ENCODE measurements around the gene ATP2B3. TPM values are rescaled to one million over a fixed set of nuclear protein-coding genes. Genes with fewer than 3 reads are reported as not detected.

The ATP2B3 gene
- total and polyA plus RNA-seq, 2 experiments from 2014 or later: 0.17 TPM; not detected in 1

DNA sequence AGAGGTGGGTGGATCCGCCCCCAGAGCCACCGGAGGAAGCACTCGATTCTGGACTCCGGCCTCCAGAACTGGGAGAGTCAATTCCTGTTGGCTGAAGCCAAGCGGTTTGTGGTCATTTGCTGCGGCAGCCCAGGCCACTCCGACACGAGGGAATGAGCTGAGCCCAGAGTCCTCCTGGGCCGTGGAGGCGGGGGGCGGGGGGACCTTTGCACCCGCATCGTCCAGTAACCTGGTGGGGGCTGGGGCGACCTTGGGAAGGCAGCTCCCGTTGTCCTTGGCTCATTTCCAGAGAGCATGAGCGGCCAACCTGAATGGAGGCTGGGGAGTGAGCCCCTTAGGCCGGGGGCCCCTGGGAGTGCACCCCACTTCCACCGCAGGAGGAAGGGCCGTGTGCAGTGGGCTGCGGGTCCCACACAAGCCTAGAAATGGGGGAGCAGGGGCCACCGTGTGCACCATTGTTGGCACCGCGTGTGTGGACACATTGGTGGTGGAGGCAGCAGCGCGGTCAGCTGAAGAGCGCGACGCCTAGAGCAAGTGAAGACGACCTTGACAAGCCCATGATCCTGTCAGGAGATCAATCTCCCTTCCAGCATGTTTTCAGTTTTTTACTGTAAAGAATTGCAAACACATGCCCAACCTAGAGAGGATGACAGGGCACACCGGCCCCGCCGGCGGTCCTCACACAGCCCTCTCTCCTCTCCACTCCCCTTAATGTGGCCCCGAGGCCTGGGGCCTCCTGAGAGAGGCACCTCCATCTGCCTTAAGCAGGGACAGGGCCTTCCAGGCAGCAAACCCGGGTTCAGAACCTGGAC lies 109.6 kb downstream of the ATP2B3 start (continued):
- TF ChIP-seq POLR2AphosphoS5 (IDR thresholded peaks at IDR 0.05; ENCODE audit: low read depth) (no peak), EZH2 (IDR thresholded peaks at IDR 0.05; ENCODE audit: low read depth, unreplicated experiment) (no peak), ZNF114 (CRISPR knock-in tag; IDR thresholded peaks at IDR 0.05) (no peak), JUNB (IDR thresholded peaks at IDR 0.05; ENCODE audit: unreplicated experiment) (no peak), CREB1 (CRISPR knock-in tag; IDR thresholded peaks at IDR 0.05; ENCODE audit: low read depth) (no peak), ZNF331 (CRISPR knock-in tag; IDR thresholded peaks at IDR 0.05; ENCODE audit: low read depth) (no peak)
- TF ChIP-seq, protein P1, sequence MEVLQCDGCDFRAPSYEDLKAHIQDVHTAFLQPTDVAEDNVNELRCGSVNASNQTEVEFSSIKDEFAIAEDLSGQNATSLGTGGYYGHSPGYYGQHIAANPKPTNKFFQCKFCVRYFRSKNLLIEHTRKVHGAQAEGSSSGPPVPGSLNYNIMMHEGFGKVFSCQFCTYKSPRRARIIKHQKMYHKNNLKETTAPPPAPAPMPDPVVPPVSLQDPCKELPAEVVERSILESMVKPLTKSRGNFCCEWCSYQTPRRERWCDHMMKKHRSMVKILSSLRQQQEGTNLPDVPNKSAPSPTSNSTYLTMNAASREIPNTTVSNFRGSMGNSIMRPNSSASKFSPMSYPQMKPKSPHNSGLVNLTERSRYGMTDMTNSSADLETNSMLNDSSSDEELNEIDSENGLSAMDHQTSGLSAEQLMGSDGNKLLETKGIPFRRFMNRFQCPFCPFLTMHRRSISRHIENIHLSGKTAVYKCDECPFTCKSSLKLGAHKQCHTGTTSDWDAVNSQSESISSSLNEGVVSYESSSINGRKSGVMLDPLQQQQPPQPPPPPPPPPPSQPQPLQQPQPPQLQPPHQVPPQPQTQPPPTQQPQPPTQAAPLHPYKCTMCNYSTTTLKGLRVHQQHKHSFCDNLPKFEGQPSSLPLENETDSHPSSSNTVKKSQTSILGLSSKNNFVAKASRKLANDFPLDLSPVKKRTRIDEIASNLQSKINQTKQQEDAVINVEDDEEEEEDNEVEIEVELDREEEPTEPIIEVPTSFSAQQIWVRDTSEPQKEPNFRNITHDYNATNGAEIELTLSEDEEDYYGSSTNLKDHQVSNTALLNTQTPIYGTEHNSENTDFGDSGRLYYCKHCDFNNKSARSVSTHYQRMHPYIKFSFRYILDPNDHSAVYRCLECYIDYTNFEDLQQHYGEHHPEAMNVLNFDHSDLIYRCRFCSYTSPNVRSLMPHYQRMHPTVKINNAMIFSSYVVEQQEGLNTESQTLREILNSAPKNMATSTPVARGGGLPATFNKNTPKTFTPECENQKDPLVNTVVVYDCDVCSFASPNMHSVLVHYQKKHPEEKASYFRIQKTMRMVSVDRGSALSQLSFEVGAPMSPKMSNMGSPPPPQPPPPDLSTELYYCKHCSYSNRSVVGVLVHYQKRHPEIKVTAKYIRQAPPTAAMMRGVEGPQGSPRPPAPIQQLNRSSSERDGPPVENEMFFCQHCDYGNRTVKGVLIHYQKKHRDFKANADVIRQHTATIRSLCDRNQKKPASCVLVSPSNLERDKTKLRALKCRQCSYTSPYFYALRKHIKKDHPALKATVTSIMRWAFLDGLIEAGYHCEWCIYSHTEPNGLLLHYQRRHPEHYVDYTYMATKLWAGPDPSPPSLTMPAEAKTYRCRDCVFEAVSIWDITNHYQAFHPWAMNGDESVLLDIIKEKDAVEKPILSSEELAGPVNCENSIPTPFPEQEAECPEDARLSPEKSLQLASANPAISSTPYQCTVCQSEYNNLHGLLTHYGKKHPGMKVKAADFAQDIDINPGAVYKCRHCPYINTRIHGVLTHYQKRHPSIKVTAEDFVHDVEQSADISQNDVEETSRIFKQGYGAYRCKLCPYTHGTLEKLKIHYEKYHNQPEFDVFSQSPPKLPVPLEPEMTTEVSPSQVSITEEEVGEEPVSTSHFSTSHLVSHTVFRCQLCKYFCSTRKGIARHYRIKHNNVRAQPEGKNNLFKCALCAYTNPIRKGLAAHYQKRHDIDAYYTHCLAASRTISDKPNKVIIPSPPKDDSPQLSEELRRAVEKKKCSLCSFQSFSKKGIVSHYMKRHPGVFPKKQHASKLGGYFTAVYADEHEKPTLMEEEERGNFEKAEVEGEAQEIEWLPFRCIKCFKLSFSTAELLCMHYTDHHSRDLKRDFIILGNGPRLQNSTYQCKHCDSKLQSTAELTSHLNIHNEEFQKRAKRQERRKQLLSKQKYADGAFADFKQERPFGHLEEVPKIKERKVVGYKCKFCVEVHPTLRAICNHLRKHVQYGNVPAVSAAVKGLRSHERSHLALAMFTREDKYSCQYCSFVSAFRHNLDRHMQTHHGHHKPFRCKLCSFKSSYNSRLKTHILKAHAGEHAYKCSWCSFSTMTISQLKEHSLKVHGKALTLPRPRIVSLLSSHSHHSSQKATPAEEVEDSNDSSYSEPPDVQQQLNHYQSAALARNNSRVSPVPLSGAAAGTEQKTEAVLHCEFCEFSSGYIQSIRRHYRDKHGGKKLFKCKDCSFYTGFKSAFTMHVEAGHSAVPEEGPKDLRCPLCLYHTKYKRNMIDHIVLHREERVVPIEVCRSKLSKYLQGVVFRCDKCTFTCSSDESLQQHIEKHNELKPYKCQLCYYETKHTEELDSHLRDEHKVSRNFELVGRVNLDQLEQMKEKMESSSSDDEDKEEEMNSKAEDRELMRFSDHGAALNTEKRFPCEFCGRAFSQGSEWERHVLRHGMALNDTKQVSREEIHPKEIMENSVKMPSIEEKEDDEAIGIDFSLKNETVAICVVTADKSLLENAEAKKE (CRISPR knock-in tag; IDR thresholded peaks at IDR 0.05): no peak

GRCh38 chrX:153627675-153628111 lies 110.3 kb downstream of the ATP2B3 start:
- no peak overlapping the region for H3K4me2 ChIP-seq
- Mint-ChIP-seq H3K4me3 (no peak overlapping the region), H3K4me1 (peaks cover 2% of the 10 kb centered on the region; the same call in 1 of the 3 replicates), H3K9me3 (no peaks in the 10 kb centered on the region), H3K27ac (no peak overlapping the region), H3K27me3 (ENCODE audit: insufficient read depth, low read depth, poor library complexity) (peaks cover 2% of the 10 kb centered on the region), H3K36me3 (ENCODE audit: low read depth) (no peaks in the 10 kb centered on the region)
- H3K27me3 ChIP-seq (ENCODE audit: insufficient read depth): no peaks in the 10 kb centered on the region
- no peak overlapping the region for H3K27ac ChIP-seq (ENCODE audit: low read depth)
- no peak overlapping the region for H3K4me3 ChIP-seq
- no peak overlapping the region for H2AFZ ChIP-seq
- H3K79me2 ChIP-seq (replicated peaks; ENCODE audit: insufficient read depth): no peaks in the 10 kb centered on the region
- DNase-seq (ENCODE audit: low spot score) (no peak), ATAC-seq (no peak; the same call in 2 of the 3 replicates)
- no peaks in the 10 kb centered on the region for H3K9me2 ChIP-seq (ENCODE audit: insufficient read depth)
- no peaks in the 10 kb centered on the region for H3F3A ChIP-seq (replicated peaks; ENCODE audit: low read depth)
- H3K4me1 ChIP-seq (ENCODE audit: insufficient read depth): no peaks in the 10 kb centered on the region
- H3K36me3 ChIP-seq (ENCODE audit: insufficient read depth): no peaks in the 10 kb centered on the region
- no peaks in the 10 kb centered on the region for H4K20me1 ChIP-seq (replicated peaks; ENCODE audit: insufficient read depth)
- no peak for TF ChIP-seq JUNB (IDR thresholded peaks at IDR 0.05; ENCODE audit: unreplicated experiment)
- TF ChIP-seq NANOG (IDR thresholded peaks at IDR 0.05; ENCODE audit: borderline replicate concordance): no peak
- TF ChIP-seq ZNF331 (CRISPR knock-in tag; IDR thresholded peaks at IDR 0.05; ENCODE audit: low read depth): no peak
- TF ChIP-seq, protein P1 (CRISPR knock-in tag; IDR thresholded peaks at IDR 0.05): no peak

Data from GM23338 (cell line).